ENCODE data around the gene PTPRD. TPM values are rescaled to one million over a fixed set of nuclear protein-coding genes. Genes with fewer than 3 reads are reported as not detected.
A peak's percentile ranks its signal among the peaks of the same experiment; 100 is the strongest.

The PTPRD gene
- total and polyA plus RNA-seq, 9 donors, result 45.2 to 104 (median 80.0) TPM

- peaks cover 2% of the 10 kb centered on the region for H3K9me3 ChIP-seq (replicated peaks; ENCODE audit: control insufficient read depth, low read depth, low read length)
- no peaks in the 10 kb centered on the region for H3K27me3 ChIP-seq (ENCODE audit: control insufficient read depth, insufficient read depth, low read length)
- no peak for DNase-seq
- no peak overlapping the region for H3K4me3 ChIP-seq (ENCODE audit: low read length)
- H3K4me1 ChIP-seq (ENCODE audit: control insufficient read depth, insufficient read depth, low read length), result no peaks in the 10 kb centered on the region
- no peaks in the 10 kb centered on the region for H3K36me3 ChIP-seq (ENCODE audit: control insufficient read depth, insufficient read depth, low read length)
- WGBS (ENCODE audit: insufficient coverage), result 100% methylated on average over 2 of the region's 6 CpGs
- H3K27ac ChIP-seq (ENCODE audit: low read length), result no peak overlapping the region
These were observed 1919.3 kb downstream of the PTPRD start for GRCh38 chr9:8693464-8693863.

- no peaks in the 10 kb centered on the region for H3K27me3 ChIP-seq (ENCODE audit: control insufficient read depth, insufficient read depth, low read length)
- H3K4me1 ChIP-seq (ENCODE audit: control insufficient read depth, insufficient read depth, low read length), result no peaks in the 10 kb centered on the region
- no peak overlapping the region for H3K27ac ChIP-seq (ENCODE audit: low read length)
- DNase-seq, result no peak
- peaks cover 2% of the 10 kb centered on the region for H3K9me3 ChIP-seq (replicated peaks; ENCODE audit: control insufficient read depth, low read depth, low read length)
- H3K36me3 ChIP-seq (ENCODE audit: control insufficient read depth, insufficient read depth, low read length), result no peaks in the 10 kb centered on the region
- WGBS (ENCODE audit: insufficient coverage), result no CpG with 5 or more reads among the region's 2 CpGs
- H3K4me3 ChIP-seq (ENCODE audit: low read length), result no peak overlapping the region
These were observed 1926.3 kb downstream of the PTPRD start for GRCh38 chr9:8686516-8686915.

DNA sequence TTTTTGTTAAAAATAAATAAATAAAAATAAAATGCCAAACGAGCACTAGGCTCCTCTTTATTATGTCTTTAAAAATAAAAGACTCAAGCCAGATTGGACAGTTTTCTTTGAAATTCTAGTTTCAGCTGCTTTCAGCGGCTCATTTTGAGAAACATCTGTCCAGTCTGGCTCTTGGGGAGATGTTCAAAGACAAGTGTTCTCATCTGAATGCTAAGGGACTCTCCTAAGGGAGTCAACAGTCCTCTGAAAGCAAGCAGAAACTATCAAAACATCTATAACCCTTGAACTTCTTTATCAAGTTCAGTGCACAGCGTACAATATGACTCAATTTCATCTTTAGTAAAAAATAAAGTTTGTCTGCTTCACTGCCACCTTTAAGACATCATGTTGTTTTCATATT is 1927.0 kb downstream of the PTPRD start:
- no peak overlapping the region for H3K4me3 ChIP-seq (ENCODE audit: low read length)
- no peak overlapping the region for H3K27ac ChIP-seq (ENCODE audit: low read length)
- H3K4me1 ChIP-seq (ENCODE audit: control insufficient read depth, insufficient read depth, low read length), result peaks cover 2% of the 10 kb centered on the region
- peaks cover 2% of the 10 kb centered on the region for H3K9me3 ChIP-seq (replicated peaks; ENCODE audit: control insufficient read depth, low read depth, low read length)
- WGBS (ENCODE audit: insufficient coverage), result no CpG with 5 or more reads among the region's 3 CpGs
- no peaks in the 10 kb centered on the region for H3K27me3 ChIP-seq (ENCODE audit: control insufficient read depth, insufficient read depth, low read length)
- no peaks in the 10 kb centered on the region for H3K36me3 ChIP-seq (ENCODE audit: control insufficient read depth, insufficient read depth, low read length)
- DNase-seq, result peak; percentile 39

DNA sequence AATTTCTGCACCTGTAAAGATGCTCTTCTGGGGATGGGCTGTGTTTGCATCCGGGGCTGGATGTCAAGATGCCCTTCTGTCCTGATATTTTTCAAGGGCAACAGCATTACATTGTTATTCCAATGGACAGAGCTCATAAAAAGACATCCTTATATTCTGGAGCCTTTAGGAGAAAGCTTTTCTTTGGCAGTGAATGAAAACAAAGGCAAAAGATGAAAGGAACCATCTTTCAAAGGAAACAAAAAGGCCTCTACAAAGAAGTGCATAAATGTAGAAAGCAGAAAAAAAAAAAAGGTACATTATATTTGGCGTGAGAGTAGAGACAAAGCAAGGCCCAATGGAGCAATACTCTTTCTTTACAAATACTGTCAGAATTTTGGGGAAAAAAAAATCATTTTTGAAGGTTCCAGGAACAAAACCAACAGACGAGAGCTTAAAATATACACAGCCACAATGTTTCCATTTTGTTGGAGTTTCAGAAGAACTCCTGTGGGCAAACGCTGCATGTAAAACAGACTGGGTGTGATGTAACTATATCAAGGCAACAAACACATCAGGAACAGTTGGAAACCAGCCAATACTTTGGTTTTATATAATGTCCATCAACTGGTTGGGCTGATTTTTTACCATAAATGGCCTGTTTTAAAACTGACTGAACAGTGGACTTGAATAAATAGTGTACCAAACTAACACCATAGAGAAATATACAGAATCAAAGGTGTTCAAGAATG is 1927.7 kb downstream of the PTPRD start:
- WGBS (ENCODE audit: insufficient coverage), result no CpG with 5 or more reads among the region's 4 CpGs
- H3K27ac ChIP-seq (ENCODE audit: low read length), result no peak overlapping the region
- no peaks in the 10 kb centered on the region for H3K36me3 ChIP-seq (ENCODE audit: control insufficient read depth, insufficient read depth, low read length)
- H3K4me1 ChIP-seq (ENCODE audit: control insufficient read depth, insufficient read depth, low read length), result peaks cover 4% of the 10 kb centered on the region
- H3K9me3 ChIP-seq (replicated peaks; ENCODE audit: control insufficient read depth, low read depth, low read length), result peaks cover 2% of the 10 kb centered on the region
- H3K4me3 ChIP-seq (ENCODE audit: low read length), result no peak overlapping the region
- DNase-seq, result peak; percentile 36
- H3K27me3 ChIP-seq (ENCODE audit: control insufficient read depth, insufficient read depth, low read length), result no peaks in the 10 kb centered on the region

DNA sequence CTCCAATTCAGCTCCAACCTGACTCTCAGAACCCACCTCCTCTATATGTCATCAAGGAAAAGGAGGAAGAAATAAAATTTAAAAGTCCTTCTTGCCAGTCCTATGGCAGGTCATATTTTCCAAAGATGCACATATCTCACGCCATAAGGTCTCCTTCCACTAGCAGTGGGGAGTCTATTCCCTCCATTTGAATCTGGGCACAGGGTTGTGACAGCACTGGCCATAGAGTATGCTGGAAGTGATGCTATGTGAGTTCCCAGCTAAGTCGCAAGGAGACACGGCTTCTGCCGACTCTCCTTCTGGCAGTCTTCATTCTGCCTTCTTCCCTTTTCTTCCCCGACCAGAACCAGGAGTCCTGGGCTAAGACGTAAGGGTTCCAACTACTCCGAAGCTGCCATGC is 1929.3 kb downstream of the PTPRD start:
- Histone ChIP-seq H3K4me3 (ENCODE audit: low read length) (no peak overlapping the region), H3K27ac (ENCODE audit: low read length) (no peak overlapping the region), H3K9me3 (replicated peaks; ENCODE audit: control insufficient read depth, low read depth, low read length) (no peaks in the 10 kb centered on the region), H3K27me3 (ENCODE audit: control insufficient read depth, insufficient read depth, low read length) (no peaks in the 10 kb centered on the region), H3K4me1 (ENCODE audit: control insufficient read depth, insufficient read depth, low read length) (peaks cover 6% of the 10 kb centered on the region), H3K36me3 (ENCODE audit: control insufficient read depth, insufficient read depth, low read length) (no peaks in the 10 kb centered on the region)
- no peak for DNase-seq
- WGBS (ENCODE audit: insufficient coverage), result no CpG with 5 or more reads among the region's 7 CpGs

GRCh38 chr9:8680658-8681057 is 1932.1 kb downstream of the PTPRD start:
- no peaks in the 10 kb centered on the region for H3K27me3 ChIP-seq (ENCODE audit: control insufficient read depth, insufficient read depth, low read length)
- no peak overlapping the region for H3K4me3 ChIP-seq (ENCODE audit: low read length)
- no CpG with 5 or more reads among the region's 2 CpGs for WGBS (ENCODE audit: insufficient coverage)

GRCh38 chr9:8680157-8680556 is 1932.6 kb downstream of the PTPRD start:
- Histone ChIP-seq H3K27me3 (ENCODE audit: control insufficient read depth, insufficient read depth, low read length) (no peaks in the 10 kb centered on the region), H3K4me3 (ENCODE audit: low read length) (no peak overlapping the region)
- no peak for DNase-seq

More at GRCh38 chr9:8680658-8681057, 1932.1 kb downstream of the PTPRD start:
- peaks cover 7% of the 10 kb centered on the region for H3K4me1 ChIP-seq (ENCODE audit: control insufficient read depth, insufficient read depth, low read length)
- DNase-seq, result peak; percentile 70
- H3K9me3 ChIP-seq (replicated peaks; ENCODE audit: control insufficient read depth, low read depth, low read length), result no peaks in the 10 kb centered on the region
- no peaks in the 10 kb centered on the region for H3K36me3 ChIP-seq (ENCODE audit: control insufficient read depth, insufficient read depth, low read length)
- no peak overlapping the region for H3K27ac ChIP-seq (ENCODE audit: low read length)

GRCh38 chr9:8679371-8679822 is 1933.4 kb downstream of the PTPRD start:
- Histone ChIP-seq H3K4me3 (ENCODE audit: low read length) (no peak overlapping the region), H3K27me3 (ENCODE audit: control insufficient read depth, insufficient read depth, low read length) (no peaks in the 10 kb centered on the region), H3K4me1 (ENCODE audit: control insufficient read depth, insufficient read depth, low read length) (peaks cover 7% of the 10 kb centered on the region), H3K36me3 (ENCODE audit: control insufficient read depth, insufficient read depth, low read length) (no peaks in the 10 kb centered on the region), H3K9me3 (replicated peaks; ENCODE audit: control insufficient read depth, low read depth, low read length) (no peaks in the 10 kb centered on the region), H3K27ac (ENCODE audit: low read length) (no peak overlapping the region)
- DNase-seq, result no peak
- WGBS (ENCODE audit: insufficient coverage), result 60% methylated on average over 1 of the region's 2 CpGs

More at GRCh38 chr9:8680157-8680556, 1932.6 kb downstream of the PTPRD start:
- Histone ChIP-seq H3K4me1 (ENCODE audit: control insufficient read depth, insufficient read depth, low read length) (peaks cover 7% of the 10 kb centered on the region), H3K9me3 (replicated peaks; ENCODE audit: control insufficient read depth, low read depth, low read length) (no peaks in the 10 kb centered on the region), H3K27ac (ENCODE audit: low read length) (no peak overlapping the region), H3K36me3 (ENCODE audit: control insufficient read depth, insufficient read depth, low read length) (no peaks in the 10 kb centered on the region)
- no CpG with 5 or more reads among the region's 3 CpGs for WGBS (ENCODE audit: insufficient coverage)

DNA sequence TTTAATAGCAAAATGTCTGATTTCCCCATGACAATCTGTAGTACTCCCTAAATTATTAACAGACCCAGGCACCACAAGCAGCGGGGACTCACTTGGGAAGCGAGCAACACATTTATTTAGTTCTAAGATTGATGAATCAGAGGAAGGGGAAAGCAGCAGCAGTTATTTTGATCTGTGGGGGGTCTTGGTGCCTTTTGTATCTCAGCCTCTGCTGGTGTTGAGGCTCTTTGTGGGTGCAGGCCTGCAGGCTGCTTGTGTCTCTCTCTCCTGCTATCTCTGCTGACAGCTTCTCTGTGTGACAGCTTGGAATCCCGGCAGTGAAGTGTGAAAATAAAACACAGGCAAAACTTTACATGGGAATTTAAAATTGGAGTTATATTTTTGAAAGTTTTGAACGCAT is 1935.1 kb downstream of the PTPRD start:
- Histone ChIP-seq H3K4me3 (ENCODE audit: low read length) (no peak overlapping the region), H3K27ac (ENCODE audit: low read length) (no peak overlapping the region), H3K27me3 (ENCODE audit: control insufficient read depth, insufficient read depth, low read length) (no peaks in the 10 kb centered on the region), H3K9me3 (replicated peaks; ENCODE audit: control insufficient read depth, low read depth, low read length) (no peaks in the 10 kb centered on the region), H3K36me3 (ENCODE audit: control insufficient read depth, insufficient read depth, low read length) (no peaks in the 10 kb centered on the region), H3K4me1 (ENCODE audit: control insufficient read depth, insufficient read depth, low read length) (peaks cover 7% of the 10 kb centered on the region)
- no CpG with 5 or more reads among the region's 4 CpGs for WGBS (ENCODE audit: insufficient coverage)
- no peak for DNase-seq

DNA sequence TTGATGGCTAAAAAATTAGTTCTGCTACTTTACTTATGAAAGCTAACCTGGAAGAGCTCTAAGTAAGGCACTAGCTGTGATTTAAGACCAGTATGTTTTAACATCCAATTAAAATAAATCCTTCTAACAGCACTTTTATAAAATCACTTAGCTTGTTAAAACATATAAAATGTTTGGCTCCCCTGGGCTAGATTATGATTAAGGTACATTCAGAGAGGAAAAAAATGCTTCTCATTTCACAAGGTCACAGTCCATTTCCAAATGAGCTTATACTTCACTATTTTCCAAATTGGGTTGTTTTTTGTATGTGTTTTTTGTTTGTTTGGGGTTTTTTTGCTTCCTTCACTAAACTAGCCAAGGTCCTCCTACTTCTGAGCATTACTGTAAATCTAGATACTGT is 1938.3 kb downstream of the PTPRD start:
- DNase-seq, result no peak
- H3K9me3 ChIP-seq (replicated peaks; ENCODE audit: control insufficient read depth, low read depth, low read length), result no peaks in the 10 kb centered on the region
- H3K27ac ChIP-seq (ENCODE audit: low read length), result no peak overlapping the region
- H3K4me1 ChIP-seq (ENCODE audit: control insufficient read depth, insufficient read depth, low read length), result peaks cover 3% of the 10 kb centered on the region
- H3K36me3 ChIP-seq (ENCODE audit: control insufficient read depth, insufficient read depth, low read length), result no peaks in the 10 kb centered on the region
- H3K27me3 ChIP-seq (ENCODE audit: control insufficient read depth, insufficient read depth, low read length), result no peaks in the 10 kb centered on the region
- no peak overlapping the region for H3K4me3 ChIP-seq (ENCODE audit: low read length)

DNA sequence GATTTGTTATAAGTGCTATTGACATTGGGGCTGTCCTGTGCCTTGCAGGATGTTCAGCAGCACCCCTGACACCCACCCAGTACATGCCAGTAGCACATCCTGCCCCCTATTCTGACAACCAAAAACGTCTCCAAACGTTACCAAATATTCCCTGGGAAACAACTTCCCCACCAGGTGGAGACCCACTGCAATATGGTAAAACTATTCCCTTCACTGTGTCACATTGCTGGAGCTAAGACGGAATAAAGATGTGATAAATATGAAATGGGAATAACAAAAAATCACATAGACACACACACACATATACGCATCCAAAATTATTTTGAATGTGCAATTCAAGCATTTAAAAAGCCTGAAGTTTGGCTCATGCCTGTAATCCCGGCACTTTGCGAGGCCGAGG is 1939.0 kb downstream of the PTPRD start:
- DNase-seq, result no peak
- Histone ChIP-seq H3K4me1 (ENCODE audit: control insufficient read depth, insufficient read depth, low read length) (peaks cover 2% of the 10 kb centered on the region), H3K4me3 (ENCODE audit: low read length) (no peak overlapping the region), H3K9me3 (replicated peaks; ENCODE audit: control insufficient read depth, low read depth, low read length) (no peaks in the 10 kb centered on the region), H3K27me3 (ENCODE audit: control insufficient read depth, insufficient read depth, low read length) (no peaks in the 10 kb centered on the region), H3K36me3 (ENCODE audit: control insufficient read depth, insufficient read depth, low read length) (no peaks in the 10 kb centered on the region), H3K27ac (ENCODE audit: low read length) (no peak overlapping the region)
- WGBS (ENCODE audit: insufficient coverage), result no CpG with 5 or more reads among the region's 7 CpGs
